D721Med (cell line): ENCODE results near the gene PRIMPOL.

ENCODE experiments used
- DNase-seq: peaks from one replicate; pipeline ENCODE4 v3.0.0; 2011; ENCODE audit warnings: low spot score; ENCODE audit not compliant: insufficient read length
- FAIRE-seq: peaks from 2 replicates; lab custom pipeline; 2011; peaks lifted over from hg19 to GRCh38; lab: Jason Lieb, UNC
- TF ChIP-seq, protein P1 (sequence below): IDR thresholded peaks from 2 replicates; pipeline ENCODE4 v1.5.1; 2012; ENCODE audit warnings: mild to moderate bottlenecking, control low read depth; ENCODE audit not compliant: insufficient read depth; ENCODE audit errors: missing control alignments

PRIMPOL gene

DNA sequence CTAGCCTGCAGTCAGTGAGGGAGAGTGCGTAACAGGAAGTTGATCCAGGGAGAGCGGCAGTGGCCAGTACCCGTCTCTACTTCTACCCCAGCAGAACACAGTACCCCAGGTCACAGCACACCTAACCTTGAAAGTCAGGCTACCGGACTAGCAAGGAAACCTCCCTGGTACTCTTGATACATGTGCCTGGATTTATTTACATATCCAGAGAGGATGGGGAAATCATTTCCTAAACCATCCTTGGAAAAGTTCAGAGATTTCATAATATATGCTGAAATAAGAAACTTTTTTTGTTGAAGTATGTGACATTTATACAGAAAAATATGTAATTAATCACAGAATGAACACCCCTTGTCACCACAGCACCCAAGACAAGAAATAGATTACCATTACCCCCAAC, 24.5 kb downstream of the PRIMPOL start:
- TF ChIP-seq, protein P1, sequence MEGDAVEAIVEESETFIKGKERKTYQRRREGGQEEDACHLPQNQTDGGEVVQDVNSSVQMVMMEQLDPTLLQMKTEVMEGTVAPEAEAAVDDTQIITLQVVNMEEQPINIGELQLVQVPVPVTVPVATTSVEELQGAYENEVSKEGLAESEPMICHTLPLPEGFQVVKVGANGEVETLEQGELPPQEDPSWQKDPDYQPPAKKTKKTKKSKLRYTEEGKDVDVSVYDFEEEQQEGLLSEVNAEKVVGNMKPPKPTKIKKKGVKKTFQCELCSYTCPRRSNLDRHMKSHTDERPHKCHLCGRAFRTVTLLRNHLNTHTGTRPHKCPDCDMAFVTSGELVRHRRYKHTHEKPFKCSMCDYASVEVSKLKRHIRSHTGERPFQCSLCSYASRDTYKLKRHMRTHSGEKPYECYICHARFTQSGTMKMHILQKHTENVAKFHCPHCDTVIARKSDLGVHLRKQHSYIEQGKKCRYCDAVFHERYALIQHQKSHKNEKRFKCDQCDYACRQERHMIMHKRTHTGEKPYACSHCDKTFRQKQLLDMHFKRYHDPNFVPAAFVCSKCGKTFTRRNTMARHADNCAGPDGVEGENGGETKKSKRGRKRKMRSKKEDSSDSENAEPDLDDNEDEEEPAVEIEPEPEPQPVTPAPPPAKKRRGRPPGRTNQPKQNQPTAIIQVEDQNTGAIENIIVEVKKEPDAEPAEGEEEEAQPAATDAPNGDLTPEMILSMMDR = no peak
- FAIRE-seq (no peak), DNase-seq (no peak)

GRCh38 chr4:184675018-184675417, 25.5 kb downstream of the PRIMPOL start:
- DNase-seq = no peak
- TF ChIP-seq, protein P1 = no peak

GRCh38 chr4:184675821-184676492, 26.4 kb downstream of the PRIMPOL start:
- TF ChIP-seq, protein P1 = no peak
- no peak for DNase-seq
- FAIRE-seq = no peak

More at GRCh38 chr4:184675018-184675417, 25.5 kb downstream of the PRIMPOL start:
- no peak for FAIRE-seq

DNA sequence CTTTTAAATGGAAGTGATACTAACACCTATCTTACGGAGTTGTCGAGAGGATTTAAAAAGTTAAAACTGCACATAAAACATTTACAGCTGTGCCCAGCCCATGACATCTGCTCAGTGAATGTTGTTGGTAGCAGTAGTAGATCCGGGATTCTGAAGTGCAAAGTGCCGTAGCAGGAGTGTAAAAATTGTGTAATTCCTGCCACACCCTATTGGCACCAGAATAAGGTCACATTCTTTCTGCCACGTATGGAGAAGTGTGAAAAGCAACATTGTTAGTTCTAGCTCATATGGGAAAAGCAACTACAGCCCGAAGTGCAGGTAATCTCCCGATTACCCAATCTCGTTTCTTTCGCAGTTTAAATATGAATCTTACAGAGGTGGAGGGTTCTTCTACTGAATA, 31.2 kb downstream of the PRIMPOL start:
- TF ChIP-seq, protein P1 = no peak
- no peak for DNase-seq
- FAIRE-seq = no peak

- FAIRE-seq = no peak
- no peak for DNase-seq
- TF ChIP-seq, protein P1 = no peak
Measured at GRCh38 chr4:184681916-184682315, 32.4 kb downstream of the PRIMPOL start.

- TF ChIP-seq, protein P1 = no peak
- no peak for FAIRE-seq
- DNase-seq = no peak
Measured at GRCh38 chr4:184684491-184685189, 35.1 kb downstream of the PRIMPOL start.

GRCh38 chr4:184688005-184688404, 38.5 kb downstream of the PRIMPOL start:
- no peak for FAIRE-seq
- DNase-seq = no peak
- TF ChIP-seq, protein P1 = no peak
